ENCODE data around the gene MRPL1. TPM values are rescaled to one million over a fixed set of nuclear protein-coding genes. Genes with fewer than 3 reads are reported as not detected.

Gene MRPL1
- total and polyA plus RNA-seq, 2 donors (not counting 3 experiments of a cell fraction or from before 2014, with no cell fraction given) = 11.5 to 42.9 TPM

DNA sequence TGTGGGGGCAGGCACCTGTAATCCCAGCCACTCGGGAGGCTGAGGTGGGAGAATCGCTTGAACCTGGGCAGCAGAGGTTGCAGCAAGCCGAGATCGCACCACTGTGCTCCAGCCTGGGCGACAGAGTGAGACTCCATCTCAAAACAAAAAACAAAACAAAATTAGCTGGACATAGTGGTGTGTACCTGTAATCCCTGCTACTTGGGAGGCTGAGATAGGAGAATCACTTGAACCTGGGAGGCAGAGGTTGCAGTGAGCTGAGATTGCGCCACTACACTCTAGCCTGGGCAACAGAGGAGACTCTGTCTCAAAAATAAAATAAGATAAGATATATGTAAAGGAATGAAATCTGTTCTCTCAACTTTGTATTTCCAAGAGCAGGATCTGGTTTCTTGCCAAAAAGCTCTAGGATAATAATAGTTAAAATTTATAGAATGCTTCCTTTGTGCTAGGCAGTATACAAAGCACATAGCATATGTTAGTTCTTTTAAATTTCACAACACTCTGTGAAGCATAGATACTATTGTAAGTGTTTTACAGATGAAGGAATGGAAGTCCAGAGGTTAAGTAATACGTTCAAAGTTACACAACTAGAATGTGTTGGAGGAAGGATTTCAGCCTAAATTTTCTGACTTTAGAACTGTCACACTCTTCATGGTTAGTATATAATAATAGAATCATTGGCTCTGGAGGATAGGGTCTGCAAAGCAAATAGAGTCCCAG, 10.3 kb downstream of the MRPL1 start:
- DNase-seq (ENCODE audit: low read depth, low spot score) = no peak
- no peaks in the 10 kb centered on the region for H3K27me3 ChIP-seq (ENCODE audit: control insufficient read depth in 2 of 2, insufficient read depth in 2 of 2, low read length in 2 of 2)

More for the DNA sequence above, 10.3 kb downstream of the MRPL1 start:
- no peak for FAIRE-seq
- TF ChIP-seq FOS (IDR thresholded peaks at IDR 0.05; ENCODE audit: borderline replicate concordance, insufficient read depth, low read length) = no peak
- no peak for TF ChIP-seq EZH2 (IDR thresholded peaks at IDR 0.05; ENCODE audit: borderline replicate concordance, low read depth, low read length, severe bottlenecking)
- TF ChIP-seq, protein P1, sequence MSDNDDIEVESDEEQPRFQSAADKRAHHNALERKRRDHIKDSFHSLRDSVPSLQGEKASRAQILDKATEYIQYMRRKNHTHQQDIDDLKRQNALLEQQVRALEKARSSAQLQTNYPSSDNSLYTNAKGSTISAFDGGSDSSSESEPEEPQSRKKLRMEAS (IDR thresholded peaks at IDR 0.05; ENCODE audit: insufficient read depth, insufficient read length) = no peak
- TF ChIP-seq JUN (IDR thresholded peaks at IDR 0.05; ENCODE audit: borderline replicate concordance, insufficient read depth, insufficient read length, low read depth) = no peak
- no peak for TF ChIP-seq POLR2AphosphoS5 (IDR thresholded peaks at IDR 0.05; ENCODE audit: insufficient read depth, low read depth, low read length)
- TF ChIP-seq, protein P2, sequence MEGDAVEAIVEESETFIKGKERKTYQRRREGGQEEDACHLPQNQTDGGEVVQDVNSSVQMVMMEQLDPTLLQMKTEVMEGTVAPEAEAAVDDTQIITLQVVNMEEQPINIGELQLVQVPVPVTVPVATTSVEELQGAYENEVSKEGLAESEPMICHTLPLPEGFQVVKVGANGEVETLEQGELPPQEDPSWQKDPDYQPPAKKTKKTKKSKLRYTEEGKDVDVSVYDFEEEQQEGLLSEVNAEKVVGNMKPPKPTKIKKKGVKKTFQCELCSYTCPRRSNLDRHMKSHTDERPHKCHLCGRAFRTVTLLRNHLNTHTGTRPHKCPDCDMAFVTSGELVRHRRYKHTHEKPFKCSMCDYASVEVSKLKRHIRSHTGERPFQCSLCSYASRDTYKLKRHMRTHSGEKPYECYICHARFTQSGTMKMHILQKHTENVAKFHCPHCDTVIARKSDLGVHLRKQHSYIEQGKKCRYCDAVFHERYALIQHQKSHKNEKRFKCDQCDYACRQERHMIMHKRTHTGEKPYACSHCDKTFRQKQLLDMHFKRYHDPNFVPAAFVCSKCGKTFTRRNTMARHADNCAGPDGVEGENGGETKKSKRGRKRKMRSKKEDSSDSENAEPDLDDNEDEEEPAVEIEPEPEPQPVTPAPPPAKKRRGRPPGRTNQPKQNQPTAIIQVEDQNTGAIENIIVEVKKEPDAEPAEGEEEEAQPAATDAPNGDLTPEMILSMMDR (IDR thresholded peaks at IDR 0.05; ENCODE audit: extremely low read depth in 1 of 2, insufficient read depth in 1 of 2, low read depth in 1 of 2, low read length in 2 of 2) = no peak
- TF ChIP-seq MYC (IDR thresholded peaks at IDR 0.05; ENCODE audit: low read depth, low read length) = no peak
- TF ChIP-seq GATA2 (IDR thresholded peaks at IDR 0.05; ENCODE audit: insufficient read depth, insufficient read length, low read depth, low read length) = no peak
- no peak for TF ChIP-seq POLR2A (IDR thresholded peaks at IDR 0.05; ENCODE audit: low read depth, low read length)
- Histone ChIP-seq H3K27ac (ENCODE audit: insufficient read depth, low read depth, low read length) (no peak overlapping the region), H4K20me1 (replicated peaks; ENCODE audit: control insufficient read depth, extremely low read depth, insufficient read depth, low read length) (no peaks in the 10 kb centered on the region), H3K9me3 (replicated peaks; ENCODE audit: control insufficient read depth, insufficient read depth, low read length) (no peaks in the 10 kb centered on the region), H3K4me3 (replicated peaks in 1 of 3; ENCODE audit: insufficient read depth in 1 of 3, low read depth in 1 of 3, low read length in 3 of 3) (no peak overlapping the region), H3K4me1 (ENCODE audit: control insufficient read depth, extremely low read depth, insufficient read depth, low read length) (no peaks in the 10 kb centered on the region), H3K36me3 (ENCODE audit: control insufficient read depth in 2 of 2, extremely low read depth in 1 of 2, insufficient read depth in 2 of 2, low read length in 2 of 2) (peaks cover 6 to 10% of the 10 kb centered on the region in 2 experiments), H3K9ac (replicated peaks; ENCODE audit: extremely low read depth, insufficient read depth, low read length) (no peak overlapping the region), H3K79me2 (ENCODE audit: control insufficient read depth, insufficient read depth, low read length) (peaks cover 44% of the 10 kb centered on the region), H3K9me1 (replicated peaks; ENCODE audit: control insufficient read depth, extremely low read depth, insufficient read depth, low read length) (no peaks in the 10 kb centered on the region), H3K4me2 (ENCODE audit: insufficient read depth, low read length) (no peak overlapping the region), H2AFZ (ENCODE audit: low read depth, low read length) (no peak overlapping the region)
- intact Hi-C loops (cut with micrococcal nuclease) = no loop called here
- dilution Hi-C loops (cut with MboI; ENCODE audit: extremely low pct_ligation_motif_present, low sequenced_read_pairs) = no loop called here
- no TSS peak for BruUV-seq (replicated peaks)
- POLR2A ChIA-PET = no interaction called here
- CTCF ChIA-PET = no interaction called here

Data from endothelial cell of umbilical vein (primary cell).